Measurements from ENCODE around the gene DIPK1A.

DNA sequence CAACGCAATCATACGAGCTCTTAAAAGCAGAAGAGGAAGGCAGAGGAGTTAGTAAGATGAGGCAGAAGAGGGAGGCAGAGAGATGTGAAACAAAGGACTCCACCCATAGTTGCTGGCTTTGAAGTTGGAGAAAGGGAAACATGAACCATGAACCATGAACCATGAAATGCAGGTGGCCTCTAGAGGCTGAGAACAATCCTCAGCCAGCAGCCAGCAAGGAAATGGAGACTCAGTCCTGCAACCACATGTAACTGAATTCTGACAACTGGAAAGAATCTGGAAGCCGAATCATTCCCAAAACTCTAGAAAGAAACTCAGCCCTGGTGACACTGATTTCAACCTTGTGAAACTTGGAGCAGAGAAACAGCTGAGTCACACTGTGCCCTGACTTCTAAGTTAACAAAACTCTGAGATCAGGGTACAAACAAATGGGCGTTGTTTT lies 10.1 kb downstream of the DIPK1A start:
- TF ChIP-seq, protein P1, sequence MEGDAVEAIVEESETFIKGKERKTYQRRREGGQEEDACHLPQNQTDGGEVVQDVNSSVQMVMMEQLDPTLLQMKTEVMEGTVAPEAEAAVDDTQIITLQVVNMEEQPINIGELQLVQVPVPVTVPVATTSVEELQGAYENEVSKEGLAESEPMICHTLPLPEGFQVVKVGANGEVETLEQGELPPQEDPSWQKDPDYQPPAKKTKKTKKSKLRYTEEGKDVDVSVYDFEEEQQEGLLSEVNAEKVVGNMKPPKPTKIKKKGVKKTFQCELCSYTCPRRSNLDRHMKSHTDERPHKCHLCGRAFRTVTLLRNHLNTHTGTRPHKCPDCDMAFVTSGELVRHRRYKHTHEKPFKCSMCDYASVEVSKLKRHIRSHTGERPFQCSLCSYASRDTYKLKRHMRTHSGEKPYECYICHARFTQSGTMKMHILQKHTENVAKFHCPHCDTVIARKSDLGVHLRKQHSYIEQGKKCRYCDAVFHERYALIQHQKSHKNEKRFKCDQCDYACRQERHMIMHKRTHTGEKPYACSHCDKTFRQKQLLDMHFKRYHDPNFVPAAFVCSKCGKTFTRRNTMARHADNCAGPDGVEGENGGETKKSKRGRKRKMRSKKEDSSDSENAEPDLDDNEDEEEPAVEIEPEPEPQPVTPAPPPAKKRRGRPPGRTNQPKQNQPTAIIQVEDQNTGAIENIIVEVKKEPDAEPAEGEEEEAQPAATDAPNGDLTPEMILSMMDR (conservative IDR thresholded peaks at IDR 0.05): no peak
- no peak for TF ChIP-seq EZH2 (IDR thresholded peaks at IDR 0.05; ENCODE audit: low read depth)

Measured in PC-9 (cell line).